NT2/D1 (cell line): ENCODE measurements around the gene HS6ST1.

ENCODE experiments used
- SUZ12 ChIP-seq: IDR thresholded peaks from 2 replicates; pipeline ENCODE4 v1.6.1; 2011; ENCODE audit not compliant: insufficient read length, insufficient read depth; ENCODE audit errors: extremely low read depth
- YY1 ChIP-seq: IDR thresholded peaks from 2 replicates; pipeline ENCODE4 v1.6.1; 2011; ENCODE audit not compliant: insufficient read length, insufficient read depth

DNA sequence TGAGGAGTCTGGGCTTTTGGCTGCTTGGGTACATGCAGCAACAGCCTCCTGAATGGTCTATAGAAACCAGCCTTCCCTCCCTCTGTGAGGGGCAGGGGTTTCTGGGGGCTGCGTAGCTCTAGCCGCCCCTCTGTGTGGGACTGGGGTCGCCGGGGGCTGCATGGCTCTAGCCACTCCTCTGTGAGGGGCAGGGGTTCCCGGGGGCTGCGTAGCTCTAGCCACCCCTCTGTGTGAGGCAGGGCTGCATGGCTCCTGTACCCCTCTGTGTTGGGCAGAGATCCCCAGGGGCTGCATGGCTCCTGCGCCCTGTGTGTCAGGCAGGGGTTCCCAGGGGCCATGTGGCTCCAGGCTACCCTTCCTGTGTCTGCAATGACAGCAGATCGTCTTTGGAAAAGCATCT, 17.6 kb downstream of the HS6ST1 start:
- TF ChIP-seq YY1 (no peak), SUZ12 (no peak)
